ENCODE results near the gene CASP14.
"Not testable (repeated sequence)": the region's sequence is repeated elsewhere in the genome, so short reads cannot be mapped to it uniquely, and the experiment has no call there.

The CASP14 gene

GRCh38 chr19:15072930-15073647 is 23.8 kb downstream of the CASP14 start:
- DNase-seq (ENCODE audit: low read depth in 3 of 3) = no peak

GRCh38 chr19:15074371-15074770 is 25.1 kb downstream of the CASP14 start:
- no peak for DNase-seq (ENCODE audit: low read depth in 3 of 3)

GRCh38 chr19:15075806-15076205 is 26.5 kb downstream of the CASP14 start:
- no peak for DNase-seq (ENCODE audit: low read depth in 3 of 3)

GRCh38 chr19:15080002-15080401 is 30.7 kb downstream of the CASP14 start:
- not testable (repeated sequence) for DNase-seq (ENCODE audit: low read depth in 3 of 3)

- DNase-seq (ENCODE audit: low read depth in 3 of 3) = no peak
Measured at GRCh38 chr19:15081911-15082310, 32.6 kb downstream of the CASP14 start, which contains the start of gene OR1I1. TSS of gene OR1I1 (plus strand) at chr19:15082211. CDS start at chr19:15087066, 4,855 bp downstream.

GRCh38 chr19:15087182-15087581 is 37.9 kb downstream of the CASP14 start:
- no peak for DNase-seq (ENCODE audit: low read depth in 3 of 3)

- DNase-seq (ENCODE audit: low read depth in 3 of 3) = peak in 2 of 3 donors; percentile 15 to 49
Measured at GRCh38 chr19:15091918-15092753, 42.9 kb downstream of the CASP14 start.

- DNase-seq (ENCODE audit: low read depth in 3 of 3) = no peak
Measured at GRCh38 chr19:15093001-15093400, 43.7 kb downstream of the CASP14 start.

GRCh38 chr19:15096223-15096622 is 46.9 kb downstream of the CASP14 start:
- no peak for DNase-seq (ENCODE audit: low read depth in 3 of 3)

GRCh38 chr19:15097980-15098379 is 48.7 kb downstream of the CASP14 start:
- not testable (repeated sequence) for DNase-seq (ENCODE audit: low read depth in 3 of 3)

GRCh38 chr19:15098460-15098859 is 49.2 kb downstream of the CASP14 start:
- DNase-seq (ENCODE audit: low read depth in 3 of 3) = no peak

- DNase-seq (ENCODE audit: low read depth in 3 of 3) = no peak
Measured at GRCh38 chr19:15099017-15099582, 49.8 kb downstream of the CASP14 start.

GRCh38 chr19:15101479-15102082 is 52.3 kb downstream of the CASP14 start:
- peak; percentile 27 to 43 (median 35) for DNase-seq (ENCODE audit: low read depth in 3 of 3)

GRCh38 chr19:15104003-15104402 is 54.7 kb downstream of the CASP14 start:
- DNase-seq (ENCODE audit: low read depth in 3 of 3) = no peak

GRCh38 chr19:15104411-15104810 is 55.1 kb downstream of the CASP14 start:
- DNase-seq (ENCODE audit: low read depth in 3 of 3) = no peak

GRCh38 chr19:15105044-15105443 is 55.8 kb downstream of the CASP14 start:
- DNase-seq (ENCODE audit: low read depth in 3 of 3) = no peak

- DNase-seq (ENCODE audit: low read depth in 3 of 3) = peak in 2 of 3 donors; percentile 29 to 45
Measured at GRCh38 chr19:15107061-15108010, 58.1 kb downstream of the CASP14 start, which contains the start of gene SYDE1. TSS of gene SYDE1 (plus strand) at chr19:15107401. CDS start at chr19:15107434, 33 bp downstream.

Data from stimulated activated CD4-positive, alpha-beta T cell treated with anti-CD3 and anti-CD28 coated beads, TNF-alpha, amount 100 ng/mL, for 48 hours (primary cell).